SKM-1 (cell line): ENCODE results near the gene RTL1.

Experiments used
- DNase-seq: peaks from one replicate; lab custom pipeline; 2025; ENCODE audit not compliant: unreplicated experiment; lab: John Stamatoyannopoulos, UW

RTL1 gene

DNA sequence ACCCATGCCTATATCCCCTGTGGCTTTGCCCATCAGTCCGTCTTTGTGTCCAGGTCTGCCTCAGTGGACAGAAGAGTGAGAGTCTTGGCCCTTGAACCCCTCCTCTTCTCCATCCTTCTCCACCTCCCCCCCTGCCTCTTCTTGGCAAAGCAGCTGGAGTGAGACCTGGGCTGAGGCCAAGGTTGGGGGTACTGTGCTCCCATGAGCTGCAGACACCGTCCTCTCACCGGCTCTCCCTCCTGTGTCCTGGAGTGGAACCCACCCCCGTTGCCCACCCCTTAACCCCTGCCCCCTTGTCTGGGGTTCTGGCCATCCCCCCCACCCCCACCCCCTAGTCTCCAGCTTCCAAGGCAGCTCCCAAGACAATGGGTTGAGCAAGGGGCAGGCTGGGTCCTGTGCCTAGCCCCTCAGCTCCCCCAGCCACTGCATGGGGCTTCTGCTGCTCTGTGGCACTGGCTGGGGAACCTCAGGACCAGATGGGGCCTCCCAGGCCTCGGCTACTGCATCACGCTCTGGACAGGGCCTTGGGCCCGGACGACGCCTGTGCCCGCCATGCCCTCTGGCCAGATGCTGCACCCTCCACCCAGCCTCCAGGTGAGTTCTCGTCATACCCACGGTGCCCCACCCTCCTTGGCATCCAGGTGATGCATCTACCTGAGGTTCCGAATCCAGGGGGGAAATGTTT lies 35.7 kb downstream of the RTL1 start:
- DNase-seq = no peak

DNA sequence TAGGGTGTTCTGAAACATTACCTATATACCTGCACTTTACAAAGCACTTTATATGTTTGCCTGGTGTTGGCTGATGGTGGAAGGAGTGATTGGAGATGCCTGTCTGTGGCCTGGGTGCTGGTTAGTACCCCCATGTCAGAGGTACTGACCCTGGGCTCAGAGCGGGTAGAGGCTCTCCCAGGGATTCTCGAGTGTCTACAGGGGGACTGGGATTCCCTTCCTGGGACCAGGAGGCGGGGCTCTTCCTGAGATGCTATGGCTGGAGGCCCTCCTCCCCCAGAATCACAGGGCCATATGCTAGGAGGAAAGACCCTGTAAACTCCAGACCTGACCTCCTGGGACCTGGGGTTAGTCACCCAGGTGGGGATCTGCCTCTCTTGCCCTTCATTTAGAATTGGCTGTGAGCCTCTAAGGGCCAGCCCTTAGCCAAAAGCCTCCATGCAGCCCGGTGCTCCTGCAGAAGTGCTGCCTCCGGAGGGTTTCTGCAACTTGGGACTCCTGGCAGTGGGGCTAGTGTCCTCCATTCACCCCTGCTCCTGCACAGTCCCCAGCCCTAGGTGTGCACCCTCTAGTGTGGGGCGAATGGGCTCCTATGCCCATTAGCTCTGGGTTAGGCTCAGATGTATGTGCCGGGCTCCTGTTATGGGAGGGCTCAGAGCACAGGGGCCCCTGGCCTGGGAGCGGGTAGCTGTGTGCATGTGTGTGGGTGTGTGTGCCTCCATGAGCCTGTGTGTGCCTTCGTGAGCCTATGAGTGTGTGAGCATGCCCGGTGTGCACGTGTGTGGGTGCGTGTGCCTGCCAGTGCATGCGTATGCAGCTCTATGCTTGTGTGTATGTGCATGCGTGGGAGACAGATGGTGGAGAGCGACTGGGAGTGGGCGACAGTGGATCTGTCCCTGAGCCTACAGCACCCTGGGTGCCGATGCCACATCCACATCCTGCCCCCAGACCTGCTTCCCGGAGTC lies 36.6 kb downstream of the RTL1 start:
- no peak for DNase-seq

DNA sequence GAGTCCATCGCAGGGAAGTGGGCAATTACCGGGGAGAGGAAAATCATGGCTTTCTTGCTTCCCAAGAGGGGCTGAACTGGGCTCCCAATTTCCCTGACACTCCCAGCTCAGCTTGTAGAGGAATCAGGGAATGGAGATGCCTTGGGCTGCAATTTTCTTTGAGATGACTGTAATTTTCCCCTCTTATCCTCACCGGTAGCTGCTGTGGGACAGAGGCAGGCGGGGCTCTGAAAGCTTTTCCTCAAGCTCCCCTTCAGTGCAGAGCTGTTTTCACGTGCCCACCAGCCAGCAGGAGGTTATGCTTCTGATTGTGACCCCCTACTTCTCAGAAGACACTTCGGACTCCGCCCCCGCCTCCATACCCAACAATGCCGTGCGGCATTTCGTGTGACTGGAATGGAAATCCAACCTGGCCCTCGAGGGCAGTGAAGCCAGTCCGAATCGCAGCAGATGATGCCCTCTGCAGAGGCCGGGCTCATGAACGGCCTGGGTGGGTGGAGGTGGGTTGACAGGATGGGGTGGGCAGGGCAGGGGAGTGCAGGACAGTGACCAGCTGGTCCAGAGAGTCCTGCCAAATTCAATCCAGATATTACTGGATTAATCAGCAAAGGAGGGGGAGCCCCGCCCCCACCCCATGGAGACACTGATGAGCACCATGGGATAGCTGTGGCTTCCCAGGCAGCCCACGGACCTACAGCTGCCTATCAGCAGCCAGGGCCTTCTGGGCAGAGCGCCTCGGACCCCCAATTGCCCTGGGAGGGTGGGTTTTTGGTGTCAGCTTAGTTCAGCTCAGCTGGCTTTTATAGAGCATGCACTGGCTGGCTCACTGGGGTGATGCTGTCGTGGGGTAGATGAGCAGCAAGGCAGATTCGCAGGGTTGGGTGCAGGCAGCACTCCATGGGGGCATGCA lies 37.6 kb downstream of the RTL1 start:
- DNase-seq = no peak

DNA sequence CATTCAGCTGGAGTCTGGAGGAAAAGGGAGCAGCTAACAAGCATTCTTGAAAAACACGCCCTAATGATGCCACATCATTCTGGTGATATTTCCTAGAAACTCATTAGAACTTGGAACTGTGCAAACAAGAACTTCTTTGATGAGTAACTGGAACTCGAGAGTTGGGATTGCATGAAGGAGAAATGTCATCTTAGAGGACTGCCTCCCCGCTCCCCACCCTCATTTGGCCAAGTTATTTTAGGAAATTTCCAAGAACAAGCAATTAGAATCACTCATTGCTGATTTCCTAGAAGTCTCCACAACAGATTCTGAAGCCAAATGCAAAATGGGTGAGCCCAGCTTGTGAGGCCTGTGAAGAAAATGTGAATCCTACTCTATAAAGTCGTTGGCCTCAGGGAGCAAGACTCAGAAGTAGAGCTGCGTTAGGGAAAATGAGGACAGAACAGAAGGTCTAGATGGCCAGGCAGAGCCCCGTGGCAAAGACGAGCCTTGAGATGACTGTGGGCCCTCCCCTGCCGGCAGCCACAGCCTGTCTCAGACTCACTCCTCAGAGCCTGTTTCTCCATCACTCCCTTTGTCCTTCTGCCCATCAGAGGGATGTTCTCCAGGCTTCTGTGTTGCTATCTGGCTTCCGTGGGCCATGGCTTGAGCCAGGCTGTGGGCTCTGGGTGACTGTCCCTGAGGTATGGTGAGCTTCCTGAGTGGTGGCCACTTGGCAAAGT lies 38.4 kb downstream of the RTL1 start:
- no peak for DNase-seq

DNA sequence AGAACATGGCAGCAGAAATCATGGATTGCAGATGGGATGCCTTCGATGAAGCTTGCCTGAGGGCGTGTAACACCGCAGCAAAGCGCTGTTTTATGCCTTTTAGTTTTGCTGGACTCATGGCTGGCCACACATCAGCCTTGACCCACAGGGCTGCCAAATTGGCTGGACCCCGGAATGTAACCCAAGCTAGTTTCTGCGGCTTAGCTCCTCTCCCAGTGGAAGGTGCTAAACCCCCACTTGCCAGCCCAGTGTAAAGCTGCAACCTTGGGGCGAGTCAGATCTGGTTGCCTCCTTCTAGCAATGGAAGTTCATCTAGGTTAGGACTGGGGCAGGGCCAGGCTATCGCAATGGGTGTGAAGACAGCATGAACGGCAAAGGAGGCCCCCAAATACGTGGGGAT lies 39.3 kb downstream of the RTL1 start:
- no peak for DNase-seq

DNA sequence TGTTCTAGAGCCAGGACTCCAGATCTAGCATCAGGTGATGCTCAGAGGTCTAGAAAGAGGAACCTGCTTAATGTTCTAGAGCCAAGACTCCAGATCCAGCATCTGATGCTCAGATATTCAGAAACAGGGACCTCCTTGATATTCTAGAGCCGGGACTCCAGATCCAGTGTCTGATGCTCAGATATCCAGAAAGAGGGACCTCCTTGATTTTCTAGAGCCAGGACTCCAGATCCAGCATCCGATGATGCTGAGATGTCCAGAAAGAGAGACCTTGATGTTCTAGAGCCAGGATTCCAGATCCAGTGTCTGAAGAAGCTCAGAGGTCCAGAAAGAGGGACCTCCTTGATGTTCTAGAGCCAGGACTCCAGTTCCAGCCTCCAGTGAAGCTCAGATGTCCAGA lies 40.7 kb downstream of the RTL1 start:
- no peak for DNase-seq

DNA sequence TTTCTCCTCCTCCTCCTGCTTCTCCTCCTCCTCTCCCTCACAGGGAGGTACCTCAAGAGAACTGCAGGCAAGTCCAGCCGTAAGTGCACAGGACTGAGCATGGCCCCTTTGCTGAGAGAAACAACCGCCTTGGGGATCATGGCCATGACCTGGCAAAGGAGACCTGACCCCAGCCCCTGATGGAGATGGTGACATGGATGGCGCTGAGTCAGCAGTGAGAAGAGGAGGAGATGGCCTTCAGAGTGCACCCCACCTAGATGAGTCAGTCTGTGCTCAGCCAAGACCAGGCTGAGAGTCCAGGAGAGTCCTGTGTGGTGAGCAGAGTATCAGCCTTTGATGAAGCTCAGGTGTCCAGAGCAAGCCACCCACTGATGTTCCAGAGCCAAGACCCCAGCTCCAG lies 41.2 kb downstream of the RTL1 start:
- DNase-seq = no peak

DNA sequence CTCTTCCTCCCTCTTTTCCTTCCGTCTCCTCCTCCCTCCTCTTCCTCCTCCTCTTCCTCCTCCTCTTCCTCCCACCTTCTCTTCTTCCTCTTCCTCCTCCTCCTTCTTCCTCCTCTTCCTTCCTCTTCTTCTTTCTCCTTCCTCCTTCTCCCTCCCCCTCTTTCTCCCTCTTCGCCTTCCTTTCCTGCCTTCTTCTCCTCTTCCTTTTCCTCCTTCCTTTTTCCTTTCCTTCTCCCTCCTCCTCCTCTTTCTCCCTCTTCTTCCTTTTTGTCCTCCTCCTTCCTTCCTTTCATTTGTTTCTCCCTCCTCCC lies 41.6 kb downstream of the RTL1 start:
- no peak for DNase-seq

DNA sequence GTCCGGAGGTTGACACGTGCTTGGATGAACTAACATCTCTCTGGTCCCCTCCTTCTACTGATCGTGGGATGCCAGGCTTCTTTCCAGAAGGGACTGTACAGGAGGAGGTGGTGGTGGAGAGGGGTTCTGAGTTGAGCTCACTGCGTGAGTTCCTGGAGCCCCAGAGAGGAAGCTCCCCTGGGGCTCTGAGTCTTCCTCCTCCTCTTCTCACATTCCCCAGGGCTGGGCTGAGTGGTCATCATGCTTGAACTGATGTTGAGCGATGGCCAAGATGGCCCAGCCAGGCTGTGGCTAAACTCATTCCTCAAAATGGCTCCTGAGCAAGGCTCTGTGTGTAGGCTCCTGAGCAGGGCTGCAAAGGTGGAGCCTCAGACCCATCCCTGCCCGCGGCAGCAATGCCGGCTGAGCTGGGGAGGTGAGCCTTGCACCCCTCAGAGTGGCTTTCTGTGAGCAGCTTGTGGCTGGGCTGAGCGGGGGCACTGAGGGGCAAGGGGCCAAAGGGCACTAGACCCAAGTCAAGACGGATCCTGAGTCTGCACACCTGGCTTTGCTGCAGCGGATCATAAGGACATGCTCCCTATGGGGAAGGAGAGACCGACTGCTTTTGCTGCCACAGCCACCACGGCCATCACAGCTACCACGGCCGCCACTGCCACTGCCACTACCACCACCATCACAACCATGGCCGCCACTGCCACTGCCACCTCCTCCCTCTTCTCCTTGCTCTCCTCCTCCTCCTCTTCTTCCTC lies 42.2 kb downstream of the RTL1 start:
- no peak for DNase-seq

DNA sequence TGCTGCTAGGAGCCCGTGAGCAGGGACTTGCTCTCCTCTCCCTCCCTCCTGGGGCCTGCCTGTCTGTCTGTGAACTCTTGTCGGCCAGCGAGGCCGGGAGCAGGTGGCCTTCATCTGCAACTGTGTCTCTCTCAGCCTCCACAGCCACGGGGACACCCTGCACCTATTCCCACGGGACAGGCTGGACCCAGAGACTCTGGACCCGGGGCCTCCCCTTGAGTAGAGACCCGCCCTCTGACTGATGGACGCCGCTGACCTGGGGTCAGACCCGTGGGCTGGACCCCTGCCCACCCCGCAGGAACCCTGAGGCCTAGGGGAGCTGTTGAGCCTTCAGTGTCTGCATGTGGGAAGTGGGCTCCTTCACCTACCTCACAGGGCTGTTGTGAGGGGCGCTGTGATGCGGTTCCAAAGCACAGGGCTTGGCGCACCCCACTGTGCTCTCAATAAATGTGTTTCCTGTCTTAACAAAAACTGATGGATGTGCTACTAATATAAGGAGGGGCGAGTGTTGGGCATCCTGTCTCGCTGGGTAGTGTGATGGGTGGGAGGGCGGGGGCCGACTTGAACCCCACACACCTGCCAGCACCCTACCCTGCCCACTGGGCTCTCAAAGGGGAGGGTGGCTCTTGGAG lies 42.9 kb downstream of the RTL1 start:
- no peak for DNase-seq

DNA sequence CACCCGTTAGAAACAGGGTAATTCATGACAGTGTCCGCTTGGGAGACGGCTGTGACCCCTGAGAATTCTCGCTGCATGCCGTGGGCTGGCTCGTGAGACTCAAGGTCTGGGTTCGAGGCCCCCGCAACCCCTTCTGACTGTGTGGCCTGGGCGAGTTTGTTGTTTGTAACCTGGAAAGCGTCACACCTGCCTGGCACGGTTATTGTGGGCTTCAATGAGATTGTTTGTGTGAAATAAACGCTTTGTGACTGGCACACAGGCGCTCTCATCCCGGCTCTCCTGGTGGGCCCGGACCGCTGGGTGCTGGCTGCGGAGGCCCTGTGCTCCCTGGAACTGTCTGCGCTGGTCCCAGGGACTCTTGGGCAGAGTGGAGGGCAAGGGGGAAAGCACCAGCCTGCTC lies 43.7 kb downstream of the RTL1 start:
- DNase-seq = no peak

DNA sequence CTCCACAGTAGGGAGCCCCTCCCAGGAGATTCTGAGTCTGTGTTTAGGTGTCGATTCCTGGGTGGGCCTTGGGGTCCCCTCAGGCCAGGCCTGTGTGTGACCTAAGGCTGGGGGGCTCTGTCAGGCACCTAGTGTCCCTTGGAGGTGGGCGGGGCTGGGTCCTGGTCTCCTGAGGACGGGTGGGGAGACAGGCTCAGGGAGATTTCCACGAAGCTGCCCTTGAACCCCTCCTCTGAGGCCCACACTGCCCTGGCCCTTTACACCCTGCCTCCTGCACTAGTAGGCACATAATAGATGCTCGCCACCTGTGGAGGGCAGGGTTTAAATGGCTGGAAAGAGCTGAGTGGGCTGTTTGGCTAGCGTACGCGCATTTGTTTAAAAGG lies 44.7 kb downstream of the RTL1 start:
- DNase-seq = no peak

DNA sequence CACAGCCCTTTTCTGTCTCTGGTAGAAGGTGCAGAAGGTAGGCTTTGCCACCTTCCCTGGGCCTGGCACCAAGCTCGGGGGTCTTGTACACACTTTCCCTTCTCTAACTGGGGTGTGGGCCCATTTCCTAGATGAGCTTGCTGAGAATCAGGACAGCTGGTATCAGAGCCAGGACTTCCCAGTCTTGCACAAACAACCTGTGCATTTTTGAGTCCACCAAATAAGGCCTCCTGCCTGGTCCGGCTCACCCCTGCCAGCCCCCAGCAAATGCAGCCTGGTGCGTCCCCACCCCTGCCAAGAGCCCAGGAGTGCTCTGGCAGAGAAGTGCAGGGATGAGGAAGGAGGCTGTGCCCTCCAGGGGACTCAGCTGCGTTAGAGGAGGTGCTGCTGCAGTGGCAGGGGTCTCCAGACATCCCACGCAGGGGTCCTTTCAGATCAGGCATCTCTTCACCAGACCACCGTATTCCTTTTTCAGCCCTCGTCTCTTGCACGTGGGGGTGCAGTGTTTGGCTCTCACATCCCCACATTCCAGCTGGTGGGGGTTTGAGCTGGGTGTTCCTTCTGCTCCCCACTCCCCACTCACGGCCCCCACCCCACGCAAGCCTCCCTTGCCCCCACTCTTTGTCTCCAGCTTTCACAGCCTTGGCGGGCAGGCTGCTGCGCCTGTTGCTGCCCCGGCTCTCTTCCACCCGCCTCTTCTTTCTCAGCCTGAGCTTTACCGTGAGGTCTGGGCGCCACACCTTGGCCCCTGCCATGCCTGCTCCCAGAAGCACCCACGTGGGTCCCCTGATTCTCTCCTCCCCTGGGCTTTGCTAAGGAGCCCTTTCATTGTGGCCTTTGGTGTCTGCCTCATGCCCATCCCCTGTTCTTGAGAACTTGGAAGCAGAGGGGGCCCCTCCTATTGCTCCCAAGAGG lies 45.3 kb downstream of the RTL1 start:
- no peak for DNase-seq

DNA sequence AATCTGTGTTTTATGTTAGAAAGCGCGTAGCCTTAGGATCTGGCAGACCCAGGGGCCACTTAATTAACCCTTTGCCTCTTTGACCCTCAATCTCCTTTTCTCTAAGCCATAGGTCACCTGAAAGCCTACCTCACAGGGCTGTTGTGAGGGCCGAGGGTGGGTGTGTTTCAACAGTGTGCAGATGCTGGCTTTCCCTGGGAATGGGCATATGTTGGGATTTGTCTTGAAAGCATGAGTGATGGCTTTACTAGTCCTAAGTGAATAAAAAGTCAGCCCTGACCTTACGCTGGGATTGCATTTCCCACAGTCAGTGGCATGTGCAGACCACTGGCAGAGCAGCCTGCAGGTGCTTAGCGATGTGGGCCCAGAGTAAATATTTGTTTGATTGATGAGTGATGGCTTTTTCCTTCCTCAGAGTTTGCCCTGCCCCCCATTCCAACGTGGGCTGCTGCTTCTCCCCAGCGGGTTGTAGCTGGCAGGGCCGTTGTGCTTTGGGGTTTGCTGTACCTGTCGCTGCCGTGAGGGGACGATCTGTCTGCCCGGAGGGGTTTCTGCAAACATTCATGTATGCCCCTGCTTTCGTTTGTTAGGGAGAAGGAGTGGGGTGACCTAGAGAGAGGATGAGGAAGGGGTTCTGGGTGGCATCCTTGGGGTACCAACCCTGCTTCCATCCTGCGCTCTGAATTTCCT lies 46.1 kb downstream of the RTL1 start:
- DNase-seq = no peak

DNA sequence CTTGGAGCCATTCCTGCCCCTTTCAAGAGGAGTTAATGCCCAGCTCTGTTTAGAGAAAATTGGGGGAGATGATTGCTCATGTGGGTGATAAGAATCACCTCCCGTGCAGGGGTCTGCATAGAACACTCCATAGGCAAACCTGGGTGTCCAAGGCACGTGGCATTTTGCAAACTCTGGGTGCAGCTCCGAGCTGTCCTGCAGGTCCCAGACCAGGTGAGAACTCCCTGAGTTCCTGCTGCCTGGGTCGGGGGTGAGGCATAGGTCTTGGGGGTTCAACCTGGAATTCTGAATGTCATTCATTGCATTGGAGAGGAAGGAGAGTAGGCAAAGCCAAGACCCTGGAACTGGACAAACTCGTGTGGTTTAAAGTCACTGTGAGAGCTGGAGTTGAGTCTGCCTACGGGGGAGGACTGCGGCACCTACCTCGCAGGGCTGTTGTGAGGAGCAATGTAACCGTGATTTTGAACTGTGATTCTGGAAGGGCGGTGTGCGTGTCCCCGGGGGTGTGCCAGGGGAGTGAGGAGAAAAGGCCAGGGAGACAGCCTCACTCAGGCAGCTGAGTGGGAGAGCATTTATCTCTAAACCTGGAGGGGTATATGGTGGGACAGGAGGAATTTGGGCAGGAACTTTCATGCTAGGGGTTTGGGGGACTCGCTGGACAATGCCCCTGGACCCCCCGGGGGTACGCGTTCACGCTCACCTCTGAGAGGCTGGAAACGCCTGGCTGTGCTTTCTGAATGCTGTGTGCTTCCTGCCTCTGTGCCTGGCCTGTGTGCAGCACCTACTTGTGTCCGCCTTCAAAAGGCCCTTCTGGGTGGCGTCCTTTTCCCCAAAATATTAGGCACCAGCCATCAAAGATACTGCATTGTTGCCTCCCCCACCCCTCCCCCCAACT lies 47.2 kb downstream of the RTL1 start:
- DNase-seq = no peak

DNA sequence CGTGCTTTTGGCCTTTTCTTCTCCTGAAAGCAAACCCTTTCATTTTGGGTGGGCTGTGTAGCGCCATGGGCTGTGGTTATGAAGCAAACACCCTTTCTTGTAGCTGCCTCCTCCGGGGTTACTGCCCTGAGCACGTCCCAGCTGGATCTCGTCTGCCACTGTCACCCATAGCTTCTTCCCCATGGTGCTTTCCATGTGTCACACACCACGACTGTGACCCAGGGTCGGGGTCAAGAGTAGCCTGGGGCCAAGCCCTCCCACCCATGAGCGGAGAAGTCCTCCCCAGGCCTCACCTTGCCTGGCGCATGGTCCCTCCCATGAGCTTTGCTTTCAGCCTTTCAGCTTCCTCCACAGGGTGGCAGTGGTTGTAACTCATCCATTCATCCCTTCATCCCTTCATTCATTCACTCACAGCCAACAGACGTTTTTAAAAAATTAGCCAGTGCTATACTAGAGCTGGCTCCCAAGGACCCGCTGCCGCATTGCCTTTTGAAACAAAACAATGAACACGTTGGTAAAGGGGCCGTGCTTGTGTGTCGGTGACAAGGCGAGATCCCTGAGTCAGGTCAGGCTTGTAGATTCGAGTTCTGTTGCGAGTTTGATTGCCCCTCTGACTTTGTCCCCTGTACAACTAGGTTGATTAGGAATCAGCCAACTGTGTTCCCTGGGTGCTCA lies 48.1 kb downstream of the RTL1 start:
- no peak for DNase-seq

DNA sequence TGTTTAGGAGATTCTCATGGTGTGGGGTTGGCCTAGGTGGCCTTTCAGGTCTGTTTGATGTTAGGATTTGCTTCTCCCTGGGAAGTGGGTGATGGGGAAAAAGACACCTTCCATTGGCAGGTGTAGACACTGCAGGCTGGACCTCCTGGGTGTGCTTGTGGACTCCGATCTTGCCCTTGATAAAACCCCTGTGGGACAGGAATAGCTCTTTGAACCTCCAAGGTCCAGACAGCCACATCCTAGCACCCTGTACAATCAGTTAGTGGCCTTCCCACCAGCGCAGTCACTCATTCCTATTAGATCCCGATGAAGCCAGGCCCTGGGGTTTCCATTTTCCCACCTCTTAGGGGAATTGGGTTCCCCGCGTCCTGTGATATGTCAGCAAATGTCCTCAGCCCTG lies 49.1 kb downstream of the RTL1 start:
- DNase-seq = no peak
